K562 (cell line): Measurements from ENCODE around the gene HS3ST3A1. TPM values are rescaled to one million over a fixed set of nuclear protein-coding genes. Genes with fewer than 3 reads are reported as not detected.
A peak's percentile ranks its signal among the peaks of the same experiment; 100 is the strongest.

Experiments used
- ARID1B ChIP-seq: fragments of 450-650 bp; IDR thresholded peaks from 2 replicates; pipeline ENCODE4 v1.6.1; 2016; ENCODE audit warnings: antibody characterized with exemption, mild to moderate bottlenecking, inconsistent platforms
- ARID3A ChIP-seq: IDR thresholded peaks from 2 replicates; pipeline ENCODE4 v1.6.1; 2012; ENCODE audit warnings: low read depth, low read length, improper control_type of control experiment, borderline replicate concordance
- BACH1 ChIP-seq: fragments of 200-800 bp; sonication (Bioruptor generic); IDR thresholded peaks from 2 replicates; pipeline ENCODE4 v1.6.1; 2016; ENCODE audit warnings: missing genetic modification characterization, missing compliant biosample characterization
- CHD2 ChIP-seq: IDR thresholded peaks from 2 replicates; pipeline ENCODE4 v1.6.1; 2011; ENCODE audit warnings: low read depth, low read length
- CUX1 ChIP-seq: fragments of 200-800 bp; sonication (Bioruptor generic); IDR thresholded peaks from 2 replicates; pipeline ENCODE4 v1.6.1; 2016; ENCODE audit warnings: missing genetic modification characterization, missing compliant biosample characterization
- JUN ChIP-seq, 2 experiments: sonication (generic) in 1 of 2; formaldehyde crosslinking in 1 of 2; IDR thresholded peaks; 2 replicates each; pipeline versions ENCODE4 v1.6.1 to v1.8.0; 2012 to 2022; ENCODE audit warnings: borderline replicate concordance in 2 of 2, mild to moderate bottlenecking in 2 of 2, improper control_type of control experiment in 1 of 2, low read depth in 1 of 2, low read length in 1 of 2, missing genetic modification reagents in 1 of 2
- KLF16 ChIP-seq: IDR thresholded peaks from 2 replicates; pipeline ENCODE4 v1.6.1; 2016; ENCODE audit warnings: antibody characterized with exemption
- NCOA1 ChIP-seq: fragments of 450-650 bp; IDR thresholded peaks from 2 replicates; pipeline ENCODE4 v1.6.1; 2016; ENCODE audit warnings: low read depth
- PBX2 ChIP-seq, 2 experiments: IDR thresholded peaks in 1 of 2; conservative IDR thresholded peaks in 1 of 2; 2 replicates each; pipeline ENCODE4 v1.6.1; 2016; ENCODE audit warnings: low read depth in 2 of 2, mild to moderate bottlenecking in 1 of 2, missing compliant biosample characterization in 1 of 2, missing genetic modification characterization in 1 of 2, moderate library complexity in 1 of 2
- PHF8 ChIP-seq: fragments of 200-600 bp; sonication (generic); IDR thresholded peaks from 2 replicates; pipeline ENCODE4 v1.6.1; 2012; ENCODE audit warnings: mixed run types, mild to moderate bottlenecking, inconsistent platforms, low read length, moderate library complexity, borderline replicate concordance
- RCOR1 ChIP-seq, 2 experiments: IDR thresholded peaks; 2 replicates each; pipeline ENCODE4 v1.6.1; 2012; ENCODE audit warnings: low read depth in 2 of 2, low read length in 2 of 2, borderline replicate concordance in 1 of 2, improper control_type of control experiment in 1 of 2
- SRF ChIP-seq, 2 experiments: fragments of 250-450, 450-650 bp in 1 of 2; sonication (Bioruptor Pico) in 1 of 2; sonication (generic) in 1 of 2; formaldehyde crosslinking; IDR thresholded peaks; 2 replicates each; pipeline versions ENCODE4 v1.5.0 to v1.5.1; 2020 to 2022; ENCODE audit warnings: mild to moderate bottlenecking in 1 of 2, missing genetic modification reagents in 1 of 2
- TEAD4 ChIP-seq, 2 experiments: sonication (generic) in 1 of 2; formaldehyde crosslinking in 1 of 2; IDR thresholded peaks; 2 replicates each; pipeline versions ENCODE4 v1.6.1 to v1.8.0; 2012 to 2022; ENCODE audit warnings: borderline replicate concordance in 1 of 2, inconsistent platforms in 1 of 2, low read length in 1 of 2, mild to moderate bottlenecking in 1 of 2, missing genetic modification reagents in 1 of 2
- TFAP4 ChIP-seq: sonication (generic); formaldehyde crosslinking; IDR thresholded peaks from 2 replicates; pipeline ENCODE4 v1.8.0; 2022; ENCODE audit warnings: missing genetic modification reagents, mild to moderate bottlenecking, moderate library complexity, borderline replicate concordance
- ZNF133 ChIP-seq: fragments of 250-450 bp; sonication (Bioruptor Pico); IDR thresholded peaks from 2 replicates; pipeline ENCODE4 v1.4.0; 2020; ENCODE audit warnings: mild to moderate bottlenecking
- polyA plus RNA-seq, 8 experiments: library from polyadenylated mRNA; depleted of rRNA in 4 of 8; stranded (reverse) in 5 of 8; unstranded in 3 of 8; fragments of >200 nt; fragmentation: Nextera tagmentation in 2 of 8; fragmentation: Illumina TruSeq in 1 of 8; extraction: Ambion mirVana in 2 of 8; extraction: Trizol in 1 of 8; gene quantifications; 2 replicates each; pipeline versions ENCODE4 v1.2.1 to v1.2.3, GENCODE V29; 2011 to 2014; ENCODE audit warnings: inconsistent platforms in 1 of 8, missing spikeins in 1 of 8
- total RNA-seq, 7 experiments: library from RNA; depleted of rRNA in 6 of 7; stranded (reverse); fragments of >200 nt in 6 of 7; fragmentation: Illumina TruSeq in 2 of 7; extraction: Trizol in 2 of 7; gene quantifications; 2 replicates each; pipeline versions ENCODE4 v1.2.1 to v1.2.3, GENCODE V29; 2011 to 2021; ENCODE audit warnings: low replicate concordance in 1 of 7

Gene HS3ST3A1
- total and polyA plus RNA-seq, 9 of the 15 experiments (the other 6 are each of a cell fraction or from before 2014, with no cell fraction given): 0.25 to 14.8 (median 2.3) TPM

- TF ChIP-seq PBX2 (CRISPR knock-in tag; IDR thresholded peaks at IDR 0.05; ENCODE audit: low read depth) (no peak), PBX2 (tag; conservative IDR thresholded peaks at IDR 0.05; ENCODE audit: low read depth) (peak; percentile 64), BACH1 (tag) (0 out of 2 replicates have a peak, but pooled peaks have one; percentile 14), NCOA1 (peak; percentile 29; the same call in 1 of the 2 replicates), ZNF133 (CRISPR knock-in tag) (no peak), ARID1B (peak; percentile 92), TEAD4 (IDR thresholded peaks at IDR 0.05; ENCODE audit: low read length) (peak; percentile 90), TEAD4 (CRISPR knock-in tag; IDR thresholded peaks at IDR 0.05; ENCODE audit: borderline replicate concordance) (no peak), ARID3A (0 out of 2 replicates have a peak, but pooled peaks have one; percentile 25), TFAP4 (peak; percentile 95), PHF8 (no peak), CHD2 (no peak), KLF16 (peak; percentile 75), CUX1 (CRISPR knock-in tag) (no peak), SRF (CRISPR knock-in tag; IDR thresholded peaks at IDR 0.05) (peak; percentile 38 to 89; a peak in 2 of 4 replicates), JUN (IDR thresholded peaks at IDR 0.05; ENCODE audit: borderline replicate concordance, low read depth, low read length) (0 out of 2 replicates have a peak, but pooled peaks have one; percentile 13), JUN (CRISPR knock-in tag; IDR thresholded peaks at IDR 0.05; ENCODE audit: borderline replicate concordance) (no peak), RCOR1 (IDR thresholded peaks at IDR 0.05; ENCODE audit: borderline replicate concordance in 1 of 2, low read depth in 2 of 2, low read length in 2 of 2) (peak; percentile 64 to 68; a peak in 3 of 4 replicates)
Measured at GRCh38 chr17:13538841-13539411, 62.8 kb downstream of the HS3ST3A1 start (continued).
